KMS-11 (cell line): ENCODE results near the gene PRRC2B.

Experiments
- H2AFZ ChIP-seq: fragments of 200-600 bp; sonication (generic); 2 replicates; pipeline ENCODE4 v1.6.1; 2016; ENCODE audit warnings: antibody characterized with exemption, mixed run types, low read depth
- H3K27ac ChIP-seq: fragments of 200-600 bp; sonication (generic); 2 replicates; pipeline ENCODE4 v1.6.1; 2016; ENCODE audit warnings: mild to moderate bottlenecking, mixed run types
- H3K27me3 ChIP-seq: fragments of 200-600 bp; sonication (generic); 2 replicates; pipeline ENCODE4 v1.6.1; 2017; ENCODE audit warnings: mild to moderate bottlenecking, low read depth, mixed run types, moderate library complexity; ENCODE audit not compliant: insufficient read depth
- H3K36me3 ChIP-seq: fragments of 200-600 bp; sonication (generic); 2 replicates; pipeline ENCODE4 v1.6.1; 2017; ENCODE audit warnings: mild to moderate bottlenecking, mixed run types; ENCODE audit not compliant: insufficient read depth
- H3K4me1 ChIP-seq: fragments of 200-600 bp; sonication (generic); 2 replicates; pipeline ENCODE4 v1.6.1; 2016; ENCODE audit warnings: mild to moderate bottlenecking, low read depth, mixed run types; ENCODE audit not compliant: poor library complexity, severe bottlenecking
- H3K4me2 ChIP-seq: fragments of 200-600 bp; sonication (generic); 2 replicates; pipeline ENCODE4 v1.7.0; 2016; ENCODE audit warnings: mild to moderate bottlenecking, mixed run types
- H3K4me3 ChIP-seq: fragments of 200-600 bp; sonication (generic); IDR thresholded peaks from 2 replicates; pipeline ENCODE4 v1.6.1; 2017; ENCODE audit warnings: low read depth, low read length, mixed read lengths; ENCODE audit not compliant: insufficient read depth
- H3K79me2 ChIP-seq: fragments of 200-600 bp; sonication (generic); 2 replicates; pipeline ENCODE4 v1.6.1; 2016; ENCODE audit warnings: low read depth, mixed run types; ENCODE audit not compliant: insufficient read depth
- H3K9ac ChIP-seq: fragments of 200-600 bp; sonication (generic); 2 replicates; pipeline ENCODE4 v1.6.1; 2016; ENCODE audit warnings: mild to moderate bottlenecking, mixed run types
- H4K20me1 ChIP-seq: fragments of 200-600 bp; sonication (generic); 2 replicates; pipeline ENCODE4 v1.6.1; 2016; ENCODE audit warnings: mild to moderate bottlenecking, mixed run types; ENCODE audit not compliant: insufficient read depth
- CTCF ChIP-seq: fragments of 200-600 bp; sonication (generic); conservative IDR thresholded peaks from 2 replicates; pipeline ENCODE4 v1.6.1; 2017; ENCODE audit warnings: low read depth, mild to moderate bottlenecking, antibody characterized with exemption, low read length, moderate library complexity, mixed read lengths

Gene PRRC2B

GRCh38 chr9:131422241-131422792 is 28.4 kb downstream of the PRRC2B start:
- no peak overlapping the region for H3K4me3 ChIP-seq
- peaks cover 4% of the 10 kb centered on the region for H3K4me1 ChIP-seq
- H3K79me2 ChIP-seq, result peaks cover 100% of the 10 kb centered on the region
- H3K27me3 ChIP-seq, result no peaks in the 10 kb centered on the region
- H3K36me3 ChIP-seq, result no peaks in the 10 kb centered on the region
- no peak for TF ChIP-seq CTCF
- H2AFZ ChIP-seq, result no peak overlapping the region
- no peak overlapping the region for H3K27ac ChIP-seq
- H4K20me1 ChIP-seq, result peaks cover 71% of the 10 kb centered on the region
- H3K4me2 ChIP-seq, result no peak overlapping the region
- H3K9ac ChIP-seq, result no peak overlapping the region

GRCh38 chr9:131423171-131423581 is 29.3 kb downstream of the PRRC2B start:
- Histone ChIP-seq H3K9ac (no peak overlapping the region), H3K4me1 (peaks cover 3% of the 10 kb centered on the region), H3K79me2 (peaks cover 100% of the 10 kb centered on the region), H3K36me3 (no peaks in the 10 kb centered on the region), H3K27ac (no peak overlapping the region), H3K27me3 (no peaks in the 10 kb centered on the region), H2AFZ (no peak overlapping the region), H3K4me3 (no peak overlapping the region), H3K4me2 (no peak overlapping the region), H4K20me1 (peaks cover 67% of the 10 kb centered on the region)
- TF ChIP-seq CTCF, result no peak

GRCh38 chr9:131426545-131426944 is 32.7 kb downstream of the PRRC2B start:
- no peak for TF ChIP-seq CTCF
- Histone ChIP-seq H4K20me1 (peaks cover 45% of the 10 kb centered on the region), H3K36me3 (no peaks in the 10 kb centered on the region), H3K9ac (no peak overlapping the region), H3K4me2 (no peak overlapping the region), H3K4me1 (peaks cover 3% of the 10 kb centered on the region), H3K27me3 (no peaks in the 10 kb centered on the region), H3K79me2 (peaks cover 94% of the 10 kb centered on the region), H3K4me3 (no peak overlapping the region), H3K27ac (no peak overlapping the region), H2AFZ (no peak overlapping the region)

DNA sequence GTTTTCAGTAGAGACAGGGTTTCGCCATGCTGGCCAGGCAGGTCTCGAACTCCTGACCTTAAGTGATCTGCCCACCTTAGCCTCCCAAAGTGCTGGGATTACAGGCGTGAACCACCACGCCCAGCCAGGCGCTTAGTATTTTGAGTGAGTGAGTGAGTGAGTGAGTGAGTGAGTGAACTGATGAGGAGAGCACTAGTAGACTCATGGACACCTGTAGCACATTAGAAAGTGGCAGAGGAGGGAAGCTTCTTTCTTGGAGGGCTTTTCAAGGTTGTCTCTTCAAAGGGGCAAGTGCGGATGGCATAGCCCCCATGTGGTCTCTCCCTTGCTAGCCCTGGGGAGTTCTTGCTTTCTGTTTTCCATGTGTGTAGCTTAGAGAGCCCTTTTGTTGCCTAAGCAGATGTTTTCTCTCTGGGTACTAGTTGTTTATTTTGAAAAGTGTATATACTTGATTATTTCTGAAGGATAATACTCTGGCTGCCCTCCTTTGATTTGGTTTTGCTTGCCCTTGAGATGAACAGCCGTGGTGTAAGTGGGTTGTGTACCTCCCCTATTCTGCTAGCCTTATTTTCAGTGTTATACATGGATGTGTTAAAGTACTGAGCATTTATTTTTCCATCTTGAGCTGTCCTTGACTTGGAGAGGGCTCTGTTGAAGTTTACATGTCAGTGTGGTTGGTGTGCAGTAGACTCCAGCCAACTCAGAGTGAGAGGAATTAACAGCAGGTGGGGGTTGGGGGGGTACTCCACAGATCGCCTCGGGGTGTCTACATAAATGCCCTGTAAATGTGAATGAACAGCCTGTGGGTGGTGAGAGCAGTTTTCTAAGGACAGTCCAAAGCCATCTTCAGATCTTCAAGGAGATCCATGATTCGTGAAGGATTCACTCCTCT is 35.5 kb downstream of the PRRC2B start:
- Histone ChIP-seq H3K79me2 (peaks cover 84% of the 10 kb centered on the region), H3K4me2 (no peak overlapping the region), H3K9ac (no peak overlapping the region), H3K27me3 (no peaks in the 10 kb centered on the region), H3K36me3 (no peaks in the 10 kb centered on the region; the same call in 1 of the 2 replicates), H3K4me3 (no peak overlapping the region), H3K4me1 (peaks cover 3% of the 10 kb centered on the region), H2AFZ (no peak overlapping the region), H4K20me1 (peaks cover 25% of the 10 kb centered on the region), H3K27ac (no peak overlapping the region)
- no peak for TF ChIP-seq CTCF
